ENCODE results near the gene BCO2.
"Not testable (repeated sequence)": the region's sequence is repeated elsewhere in the genome, so short reads cannot be mapped to it uniquely, and the experiment has no call there.

BCO2 gene

GRCh38 chr11:112174789-112175598, at the start of gene BCO2:
Gene BCO2, plus strand, starts transcription at chr11:112175512. Its CDS starts 90 bp downstream, at chr11:112175602.
- DNase-seq (ENCODE audit: low spot score): no peak

- DNase-seq (ENCODE audit: low spot score): no peak
Measured at GRCh38 chr11:112127056-112127455, 48.3 kb upstream of the BCO2 start.

- DNase-seq (ENCODE audit: low spot score): no peak
Measured at GRCh38 chr11:112128483-112129121, 46.7 kb upstream of the BCO2 start.

GRCh38 chr11:112129656-112130055, 45.7 kb upstream of the BCO2 start:
- DNase-seq (ENCODE audit: low spot score): no peak

GRCh38 chr11:112132737-112133136, 42.6 kb upstream of the BCO2 start:
- no peak for DNase-seq (ENCODE audit: low spot score)

- DNase-seq (ENCODE audit: low spot score): no peak
Measured at GRCh38 chr11:112134473-112134872, 40.8 kb upstream of the BCO2 start.

GRCh38 chr11:112143597-112143996, 31.7 kb upstream of the BCO2 start:
- no peak for DNase-seq (ENCODE audit: low spot score)

- no peak for DNase-seq (ENCODE audit: low spot score)
Measured at GRCh38 chr11:112150517-112150916, 24.8 kb upstream of the BCO2 start.

GRCh38 chr11:112156153-112156955, 19.0 kb upstream of the BCO2 start:
- DNase-seq (ENCODE audit: low spot score): no peak

- no peak for DNase-seq (ENCODE audit: low spot score)
Measured at GRCh38 chr11:112156956-112157766, 18.2 kb upstream of the BCO2 start.

GRCh38 chr11:112159098-112160065, 15.9 kb upstream of the BCO2 start:
- DNase-seq (ENCODE audit: low spot score): no peak

- no peak for DNase-seq (ENCODE audit: low spot score)
Measured at GRCh38 chr11:112160091-112160848, 15.0 kb upstream of the BCO2 start.

- DNase-seq (ENCODE audit: low spot score): no peak
Measured at GRCh38 chr11:112161012-112161411, 14.3 kb upstream of the BCO2 start.

- not testable (repeated sequence) for DNase-seq (ENCODE audit: low spot score)
Measured at GRCh38 chr11:112162200-112162599, 13.1 kb upstream of the BCO2 start.

GRCh38 chr11:112162761-112163546, 12.4 kb upstream of the BCO2 start:
- no peak for DNase-seq (ENCODE audit: low spot score)

GRCh38 chr11:112163875-112164685, 11.2 kb upstream of the BCO2 start, which contains the start of gene IL18:
Gene IL18, minus strand, starts transcription at chr11:112164094. Its CDS starts 9,041 bp downstream, at chr11:112155053.
- DNase-seq (ENCODE audit: low spot score): no peak

GRCh38 chr11:112165049-112165448, 10.3 kb upstream of the BCO2 start:
- DNase-seq (ENCODE audit: low spot score): no peak

GRCh38 chr11:112166562-112166961, 8.8 kb upstream of the BCO2 start:
- DNase-seq (ENCODE audit: low spot score): peak; percentile 46

Measured in HuH-7.5 (cell line).